Measurements from ENCODE around the gene GRIA1.
"Not testable (repeated sequence)": the region's sequence is repeated elsewhere in the genome, so short reads cannot be mapped to it uniquely, and the experiment has no call there.

GRIA1 gene

DNA sequence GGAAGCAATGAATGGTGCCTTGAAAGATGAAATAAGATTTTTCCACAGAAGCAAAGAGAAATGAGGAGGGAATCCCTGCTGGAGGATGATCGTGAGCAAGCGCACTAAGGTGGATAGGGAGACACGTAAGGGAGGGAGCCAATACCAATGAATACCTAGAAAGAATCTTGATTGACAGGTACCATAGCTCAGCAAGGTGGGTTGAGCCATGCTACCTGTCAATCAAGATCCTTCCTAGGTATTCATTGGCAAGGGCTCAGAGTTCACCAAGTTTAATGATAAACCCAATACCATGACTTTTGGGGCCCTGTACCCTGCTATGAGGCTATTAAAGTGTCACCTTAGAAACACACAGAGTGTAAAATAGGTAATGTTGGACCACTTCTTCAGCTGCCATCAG is 226.8 kb downstream of the GRIA1 start:
- no peak for DNase-seq (ENCODE audit: low read depth)

DNA sequence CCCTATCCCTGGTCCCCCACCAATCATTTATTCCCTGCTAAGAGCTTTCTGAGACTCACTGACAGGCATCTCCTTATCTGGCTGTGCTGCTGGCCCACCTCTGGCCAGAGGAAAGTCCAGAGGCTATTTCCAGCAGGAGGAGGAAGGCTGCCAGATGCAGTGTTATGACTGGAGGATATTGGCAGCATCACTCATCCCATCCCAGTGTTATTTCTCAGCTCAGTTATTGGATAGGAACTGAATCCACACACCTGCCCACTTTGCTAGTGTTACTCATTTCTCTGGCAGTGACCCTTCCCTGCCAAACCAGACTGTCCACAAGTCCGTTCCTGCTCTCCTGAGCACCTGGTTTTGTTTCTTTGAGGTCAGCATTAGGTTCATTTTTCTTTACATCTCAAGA is 228.2 kb downstream of the GRIA1 start:
- DNase-seq (ENCODE audit: low read depth): no peak

DNA sequence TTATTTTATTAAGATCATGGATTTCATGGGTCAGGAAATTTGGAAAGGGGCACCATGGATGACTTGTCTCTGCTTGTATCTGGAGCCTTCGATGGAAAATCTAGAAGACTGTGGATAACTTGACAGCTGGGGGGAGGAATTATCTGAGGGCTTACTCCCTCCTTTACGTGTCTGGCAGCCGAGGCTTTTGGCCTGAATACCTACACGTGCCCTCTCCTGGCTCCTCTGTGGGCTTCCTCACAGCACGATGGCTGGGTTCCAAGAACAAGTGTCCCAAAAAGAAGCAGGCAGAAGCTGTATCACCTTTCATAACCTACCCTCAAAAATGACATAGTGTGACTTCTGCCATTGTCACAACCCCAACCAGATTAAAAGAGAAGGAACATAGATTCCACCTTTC is 228.9 kb downstream of the GRIA1 start:
- DNase-seq (ENCODE audit: low read depth): no peak

DNA sequence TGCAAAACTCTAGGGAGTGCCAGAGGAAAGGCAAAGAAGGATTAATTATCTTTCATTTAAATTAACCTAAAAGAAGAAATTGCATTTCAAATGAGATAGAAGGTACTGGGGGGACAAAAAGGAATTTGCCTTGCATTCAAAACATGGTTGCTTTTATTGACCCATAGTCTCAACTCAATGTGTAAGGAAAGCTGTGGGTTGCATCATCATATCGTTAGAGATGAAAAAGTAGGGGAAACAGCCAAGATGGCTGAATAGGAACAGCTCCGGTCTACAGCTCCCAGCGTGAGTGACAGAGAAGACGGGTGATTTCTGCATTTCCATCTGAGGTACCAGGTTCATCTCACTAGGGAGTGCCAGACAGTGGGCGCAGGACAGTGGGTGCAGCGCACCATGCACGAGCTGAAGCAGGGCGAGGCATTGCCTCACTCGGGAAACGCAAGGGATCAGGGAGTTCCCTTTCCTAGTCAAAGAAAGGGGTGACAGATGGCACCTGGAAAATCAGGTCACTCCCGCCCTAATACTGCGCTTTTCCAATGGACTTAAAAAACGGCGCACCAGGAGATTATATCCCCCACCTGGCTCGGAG is 232.6 kb downstream of the GRIA1 start:
- not testable (repeated sequence) for DNase-seq (ENCODE audit: low read depth)

DNA sequence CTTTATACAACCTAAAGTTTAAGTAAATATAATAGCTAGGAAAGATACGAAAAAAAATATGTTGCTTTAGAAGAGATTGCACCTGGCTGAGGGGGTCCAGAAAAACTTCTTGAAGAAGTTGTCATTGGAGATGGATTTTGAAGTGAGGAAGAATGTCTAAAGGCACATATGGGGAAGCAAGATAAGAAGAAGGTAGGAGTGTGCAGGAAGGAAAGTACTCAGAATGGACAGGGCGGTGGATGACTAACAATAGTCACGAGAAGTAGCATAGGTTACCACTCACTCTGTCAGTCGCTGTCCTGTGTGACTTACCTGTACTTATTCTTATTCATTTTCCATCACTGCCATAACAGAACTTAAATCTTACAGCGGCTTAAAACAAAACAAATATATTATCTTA is 251.6 kb downstream of the GRIA1 start:
- DNase-seq (ENCODE audit: low read depth): no peak

DNA sequence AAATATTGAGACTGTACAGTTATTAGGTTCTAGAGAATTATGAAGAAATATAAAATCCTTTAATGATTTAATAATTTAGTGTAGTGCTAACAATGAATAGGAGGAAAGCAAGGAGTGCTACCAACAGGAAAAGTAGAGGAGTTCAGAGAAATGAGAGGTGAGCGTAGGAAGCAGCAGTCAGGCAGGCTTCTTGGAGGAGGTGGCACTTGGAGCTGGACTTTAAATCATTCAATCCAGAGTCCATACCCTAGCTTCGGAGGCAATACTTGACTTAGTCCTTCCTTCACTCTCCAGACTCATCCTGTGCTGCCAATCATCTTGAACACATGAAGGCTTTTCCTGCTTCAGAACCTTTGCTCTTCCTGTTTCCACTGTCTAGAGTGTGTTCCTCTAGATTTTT is 254.3 kb downstream of the GRIA1 start:
- no peak for DNase-seq (ENCODE audit: low read depth)

DNA sequence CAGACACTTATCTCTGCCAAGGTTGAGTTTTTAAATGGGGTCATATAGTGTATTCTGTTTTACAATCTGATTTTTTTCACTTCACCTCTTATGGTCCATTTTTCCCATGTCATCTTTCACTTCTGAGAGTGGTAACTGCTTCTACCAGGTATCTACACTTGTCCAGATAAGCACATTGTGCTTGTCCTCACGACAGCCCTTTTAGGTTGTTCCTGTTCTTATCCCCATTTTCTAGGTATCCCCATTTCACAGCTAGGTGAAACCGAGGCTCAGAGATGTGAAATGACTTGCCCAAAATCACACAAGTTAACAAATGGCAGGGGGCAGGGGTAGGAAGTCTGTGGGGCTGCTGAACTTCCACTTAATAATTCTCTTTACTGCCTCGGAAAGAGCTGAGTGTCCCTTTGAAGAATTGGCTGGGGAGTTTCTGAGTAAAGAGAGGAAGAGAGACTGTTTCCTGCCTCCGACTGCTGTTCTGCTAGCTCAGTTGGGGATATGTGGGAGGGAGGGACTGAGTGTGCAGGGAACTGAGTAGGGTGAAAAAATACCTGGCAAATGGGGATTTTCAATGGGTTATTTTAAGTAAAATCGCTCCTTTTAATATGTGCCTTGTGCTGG is 255.4 kb downstream of the GRIA1 start:
- no peak for DNase-seq (ENCODE audit: low read depth)

DNA sequence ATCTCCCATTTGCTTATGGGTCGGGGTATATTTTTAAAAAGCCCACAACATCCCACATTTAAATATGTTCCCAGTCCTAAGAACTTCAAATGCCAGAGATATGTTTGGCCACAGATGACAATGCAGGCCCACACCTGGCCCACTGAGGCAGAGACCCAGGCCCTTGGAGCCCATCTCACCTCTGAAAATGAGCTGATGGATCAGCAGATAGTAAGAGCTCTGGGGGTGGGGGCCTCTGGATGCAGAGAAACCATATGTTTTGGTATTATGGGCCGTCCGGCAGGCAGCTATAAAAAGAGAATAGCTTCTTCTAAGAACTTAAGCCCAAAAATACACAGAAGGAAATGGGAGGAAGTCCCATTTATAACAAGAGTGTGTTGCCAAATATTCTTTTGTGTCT is 256.0 kb downstream of the GRIA1 start:
- DNase-seq (ENCODE audit: low read depth): no peak

DNA sequence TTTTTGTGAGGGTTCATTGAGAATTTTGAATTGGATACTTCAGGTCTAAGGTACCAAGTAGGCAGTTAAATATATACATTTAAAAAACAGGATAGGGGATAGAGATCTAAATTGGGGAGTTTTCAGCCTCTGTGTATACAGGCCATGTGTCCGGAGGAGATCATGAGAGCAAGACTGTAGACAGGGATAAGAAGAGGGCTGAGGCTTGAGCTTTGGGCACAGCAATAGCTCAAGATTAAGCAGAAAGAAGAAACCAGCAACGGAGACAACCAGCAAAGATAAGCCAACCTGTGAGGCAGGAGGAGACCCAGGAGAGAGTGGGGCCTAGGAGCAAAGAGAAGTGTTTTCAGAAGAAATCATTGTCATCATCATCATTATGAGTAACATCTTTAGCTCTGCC is 258.4 kb downstream of the GRIA1 start:
- no peak for DNase-seq (ENCODE audit: low read depth)

DNA sequence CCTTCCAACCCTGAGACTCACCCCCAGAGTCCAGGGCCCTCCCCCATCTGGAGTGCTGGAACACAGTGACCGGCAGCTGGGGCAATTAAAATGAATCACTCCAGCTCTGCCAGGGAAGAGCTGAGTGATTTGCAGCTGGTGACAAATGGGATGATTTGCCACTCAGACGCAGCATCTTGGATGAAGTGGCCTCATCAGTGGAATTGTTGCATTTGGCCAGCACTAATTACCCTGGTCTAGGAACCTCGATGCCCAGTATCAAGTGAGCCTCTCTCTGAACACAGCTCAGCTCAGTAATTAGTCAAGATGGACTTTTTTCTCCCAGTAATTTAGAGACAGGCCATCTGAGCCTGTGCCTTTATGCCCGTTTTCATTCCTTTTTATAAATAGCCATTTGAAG is 259.5 kb downstream of the GRIA1 start:
- DNase-seq (ENCODE audit: low read depth): no peak

DNA sequence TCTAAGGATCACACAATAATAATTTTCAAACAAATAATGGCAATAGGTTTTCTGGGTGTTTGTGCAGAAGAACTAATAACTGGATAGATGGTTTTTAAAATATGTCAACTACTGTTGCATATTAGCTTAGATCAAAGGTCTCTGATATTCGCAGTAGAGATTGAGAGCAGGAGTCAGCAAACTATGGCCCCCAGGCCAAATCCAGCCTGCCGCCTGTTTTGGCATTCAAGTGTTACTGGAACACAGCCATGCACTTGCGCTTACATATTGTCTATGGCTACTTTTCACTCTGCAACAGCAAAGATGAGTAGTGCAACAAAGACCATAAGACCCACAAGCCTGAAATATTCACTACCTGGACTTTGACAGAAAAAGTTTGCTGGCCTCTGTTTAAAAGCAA is 260.8 kb downstream of the GRIA1 start:
- DNase-seq (ENCODE audit: low read depth): no peak

DNA sequence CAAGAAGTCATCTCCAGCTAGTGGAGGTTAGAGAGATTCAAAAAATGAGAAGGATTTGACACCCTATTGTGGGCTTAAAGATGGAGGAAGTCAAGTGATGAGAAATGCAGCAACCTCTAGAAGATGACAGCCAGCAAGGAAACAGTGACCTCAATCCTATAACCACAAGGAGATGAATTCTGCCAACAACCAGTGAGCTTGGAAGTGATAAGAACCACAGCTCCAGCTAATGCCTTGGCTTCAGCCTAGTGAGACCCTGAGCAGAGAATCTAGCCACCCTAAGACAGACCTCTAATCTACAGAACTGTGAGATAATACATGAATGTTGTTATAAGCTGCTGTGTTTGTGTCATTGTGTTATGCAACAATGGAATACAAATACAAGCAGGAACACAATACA is 262.4 kb downstream of the GRIA1 start:
- DNase-seq (ENCODE audit: low read depth): no peak

DNA sequence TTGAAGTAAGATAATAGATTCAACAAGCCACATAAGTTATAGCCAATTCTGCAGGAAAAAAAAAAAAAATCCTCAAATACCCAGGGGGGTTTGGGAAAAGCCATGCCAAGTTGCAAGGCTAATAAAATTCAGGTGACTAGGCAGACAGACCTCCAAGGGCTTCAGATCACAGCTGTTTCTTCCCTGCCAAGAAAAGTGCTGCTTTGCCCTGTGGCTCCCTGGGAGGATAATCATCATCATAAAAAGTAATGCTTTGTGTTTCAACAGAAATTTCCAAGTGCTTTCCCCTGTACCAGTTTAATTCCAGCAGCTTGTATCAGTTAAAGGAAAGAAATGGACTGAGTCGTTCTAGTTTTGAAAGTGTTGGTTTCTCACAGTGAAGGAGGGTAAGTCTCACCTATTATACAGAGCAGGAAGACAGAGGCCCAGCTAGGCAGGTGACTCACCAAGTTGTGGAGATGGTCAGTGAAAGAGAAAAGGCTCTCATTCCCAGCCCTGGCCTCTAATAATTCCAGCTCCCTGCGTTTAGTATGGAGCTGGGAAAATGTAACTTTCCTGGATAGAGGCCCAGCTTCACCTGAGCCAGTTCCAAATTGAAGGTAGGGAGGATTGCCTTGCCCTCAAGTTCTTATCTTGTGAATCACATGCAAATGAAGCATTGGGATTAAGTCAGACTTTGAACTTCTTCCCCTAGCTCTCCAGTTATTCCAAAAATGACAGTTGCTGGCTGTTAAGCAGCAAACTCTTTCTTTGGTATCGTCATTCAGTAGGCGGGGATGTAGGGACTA is 263.4 kb downstream of the GRIA1 start:
- DNase-seq (ENCODE audit: low read depth): no peak

DNA sequence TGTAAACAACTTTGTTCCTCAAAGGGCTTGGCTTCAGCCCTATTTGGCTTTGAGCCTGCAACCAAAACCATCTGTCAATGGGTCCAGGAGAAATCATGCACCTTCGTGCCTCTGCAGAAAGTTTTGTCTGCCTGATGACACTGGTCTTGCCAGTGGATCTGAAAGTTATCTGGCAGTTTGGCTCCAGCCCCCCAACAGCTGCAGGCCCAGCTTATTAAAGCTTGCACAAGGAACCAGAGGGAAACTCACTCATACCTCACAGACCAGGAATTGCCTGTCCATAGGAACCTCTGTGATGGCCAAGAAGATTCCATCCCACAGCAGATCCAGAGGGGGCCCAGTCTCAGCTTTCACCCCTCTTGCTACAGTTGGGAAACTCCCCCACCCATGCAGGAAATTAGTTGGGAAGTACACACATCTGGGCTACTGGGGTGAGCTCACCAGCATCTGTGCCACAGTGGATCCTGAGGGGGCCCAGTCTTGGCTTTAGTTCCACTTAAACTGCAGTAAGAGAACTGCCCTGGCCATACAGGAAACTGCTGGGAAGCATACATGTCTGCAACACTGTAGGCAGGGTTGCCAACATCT is 265.5 kb downstream of the GRIA1 start:
- no peak for DNase-seq (ENCODE audit: low read depth)

DNA sequence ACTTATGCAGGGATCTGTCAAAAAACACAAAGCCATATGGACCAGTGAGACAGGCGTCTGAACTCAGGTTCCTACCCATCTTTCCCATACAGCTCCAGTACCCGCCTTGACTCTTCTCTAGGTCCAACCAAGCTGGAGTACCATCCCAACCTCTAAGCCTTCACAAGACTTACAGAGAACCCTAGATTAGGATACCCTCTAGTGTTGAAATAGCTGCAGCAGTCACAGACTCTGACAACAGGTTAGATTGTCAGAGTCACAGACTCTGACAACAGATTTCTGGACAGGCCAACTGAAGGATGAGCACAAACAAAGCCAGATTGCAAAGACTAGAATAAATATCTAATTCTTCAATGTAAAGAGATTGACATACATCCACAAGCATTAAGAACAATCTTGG is 266.1 kb downstream of the GRIA1 start:
- DNase-seq (ENCODE audit: low read depth): no peak

DNA sequence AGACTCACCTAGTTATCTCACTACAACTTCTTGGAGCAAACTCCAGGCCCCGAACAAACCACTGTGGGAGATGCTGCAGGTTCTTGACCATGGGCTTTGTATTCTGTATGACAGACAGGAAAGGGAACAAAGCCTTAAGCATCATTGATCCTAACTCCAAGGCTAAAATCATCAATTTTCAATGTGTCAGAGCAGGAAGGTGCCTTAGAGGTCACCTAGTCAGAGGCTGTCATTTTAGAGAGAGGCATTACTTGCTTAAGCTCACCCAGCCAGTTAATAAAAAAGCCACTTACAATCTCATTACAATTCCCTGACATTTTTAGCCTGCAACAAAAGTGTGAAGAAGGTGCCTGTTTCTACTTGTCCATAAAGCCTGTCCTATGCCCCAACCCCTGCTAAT is 275.5 kb downstream of the GRIA1 start:
- no peak for DNase-seq (ENCODE audit: low read depth)

DNA sequence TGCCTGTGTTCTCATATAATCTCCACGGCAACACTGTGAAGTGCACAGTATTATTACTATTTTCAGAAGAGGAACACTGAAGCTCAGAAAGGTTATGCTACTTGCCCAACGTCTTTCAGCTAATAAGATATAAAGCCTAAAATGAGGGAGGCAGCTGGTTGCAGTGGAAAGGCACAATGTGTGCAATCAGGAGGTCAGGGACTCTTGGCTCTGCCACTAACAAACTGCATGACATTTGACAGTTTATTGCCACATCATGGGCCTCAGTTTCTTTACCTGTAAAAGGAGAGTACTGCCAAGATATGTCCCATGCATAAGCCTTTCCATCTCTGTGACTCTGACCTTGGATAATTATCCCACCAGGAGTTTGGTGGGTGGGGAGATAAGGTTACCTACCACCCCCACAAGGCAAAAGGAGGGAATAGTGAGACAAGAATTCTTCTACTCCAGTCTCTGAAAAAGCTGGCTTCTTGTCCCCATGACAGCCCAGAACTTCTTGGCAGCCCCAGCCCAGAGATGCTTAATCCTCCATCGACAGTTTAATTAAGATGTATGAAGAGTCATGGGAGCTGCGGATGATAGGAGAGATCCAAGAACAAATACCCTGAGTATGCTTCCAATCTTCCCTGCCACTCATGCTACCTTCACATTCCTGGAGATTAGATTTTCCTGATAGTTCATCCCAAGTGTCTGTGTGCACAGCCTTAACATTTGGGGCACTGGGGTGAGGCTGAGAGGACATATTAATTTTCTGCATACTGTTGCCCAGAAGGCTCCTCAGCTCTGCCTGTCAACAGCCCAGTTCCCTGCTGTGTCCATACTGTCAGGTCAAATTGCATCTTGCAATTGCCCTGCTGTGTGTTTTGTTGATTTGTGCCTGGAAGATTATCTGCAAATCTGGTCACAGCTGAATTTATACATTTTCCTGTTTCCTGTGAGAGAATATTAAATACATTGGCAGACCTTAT is 277.0 kb downstream of the GRIA1 start:
- DNase-seq (ENCODE audit: low read depth): no peak

DNA sequence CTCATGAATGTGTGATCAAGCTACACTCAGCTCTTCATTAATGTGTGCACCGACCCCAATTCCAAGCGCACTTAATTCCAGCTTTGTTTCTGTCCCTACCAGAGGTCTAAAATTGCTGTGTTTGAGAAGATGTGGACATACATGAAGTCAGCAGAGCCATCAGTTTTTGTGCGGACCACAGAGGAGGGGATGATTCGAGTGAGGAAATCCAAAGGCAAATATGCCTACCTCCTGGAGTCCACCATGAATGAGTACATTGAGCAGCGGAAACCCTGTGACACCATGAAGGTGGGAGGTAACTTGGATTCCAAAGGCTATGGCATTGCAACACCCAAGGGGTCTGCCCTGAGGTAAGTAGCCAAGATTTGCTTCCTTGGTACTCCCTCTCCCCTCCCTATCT is 279.6 kb downstream of the GRIA1 start:
- DNase-seq (ENCODE audit: low read depth): no peak

DNA sequence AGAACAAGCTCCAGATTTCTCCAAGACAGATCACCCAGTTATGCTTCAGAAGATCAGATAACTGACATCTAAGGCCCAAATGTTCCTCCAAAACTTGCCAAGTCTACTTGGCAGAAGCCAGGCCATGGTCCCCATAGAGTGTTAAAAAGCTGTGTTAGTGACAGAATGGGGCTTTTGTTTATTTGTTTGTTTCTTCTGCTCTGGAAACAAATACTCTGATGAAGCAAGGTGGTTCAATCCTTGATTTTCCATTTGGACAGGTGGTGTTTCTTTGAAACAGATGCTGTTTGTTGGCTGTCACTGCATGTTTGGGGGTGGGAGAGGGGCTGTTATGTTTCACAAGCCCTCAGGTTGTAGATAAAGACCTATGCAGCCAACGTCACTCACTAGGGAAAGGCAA is 284.2 kb downstream of the GRIA1 start:
- no peak for DNase-seq (ENCODE audit: low read depth)

DNA sequence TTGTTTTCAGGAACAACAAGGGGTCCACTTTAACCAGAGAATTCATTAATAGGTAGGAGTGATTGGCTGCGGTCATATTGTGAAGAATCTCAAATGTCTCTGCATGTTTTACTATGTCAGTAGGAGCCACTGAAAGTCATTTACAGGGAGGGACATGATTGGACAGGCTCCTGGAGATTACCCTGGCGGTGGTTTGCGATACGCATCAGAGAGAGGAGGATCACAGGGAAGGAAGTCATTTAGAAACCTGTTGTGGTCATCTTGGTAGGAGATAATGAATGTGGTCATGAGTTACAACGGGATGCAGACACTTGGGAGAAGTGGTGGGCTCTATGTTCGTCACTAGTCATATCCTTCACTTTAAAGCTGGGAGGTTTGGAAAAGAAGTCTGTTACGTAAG is 285.5 kb downstream of the GRIA1 start:
- DNase-seq (ENCODE audit: low read depth): no peak

DNA sequence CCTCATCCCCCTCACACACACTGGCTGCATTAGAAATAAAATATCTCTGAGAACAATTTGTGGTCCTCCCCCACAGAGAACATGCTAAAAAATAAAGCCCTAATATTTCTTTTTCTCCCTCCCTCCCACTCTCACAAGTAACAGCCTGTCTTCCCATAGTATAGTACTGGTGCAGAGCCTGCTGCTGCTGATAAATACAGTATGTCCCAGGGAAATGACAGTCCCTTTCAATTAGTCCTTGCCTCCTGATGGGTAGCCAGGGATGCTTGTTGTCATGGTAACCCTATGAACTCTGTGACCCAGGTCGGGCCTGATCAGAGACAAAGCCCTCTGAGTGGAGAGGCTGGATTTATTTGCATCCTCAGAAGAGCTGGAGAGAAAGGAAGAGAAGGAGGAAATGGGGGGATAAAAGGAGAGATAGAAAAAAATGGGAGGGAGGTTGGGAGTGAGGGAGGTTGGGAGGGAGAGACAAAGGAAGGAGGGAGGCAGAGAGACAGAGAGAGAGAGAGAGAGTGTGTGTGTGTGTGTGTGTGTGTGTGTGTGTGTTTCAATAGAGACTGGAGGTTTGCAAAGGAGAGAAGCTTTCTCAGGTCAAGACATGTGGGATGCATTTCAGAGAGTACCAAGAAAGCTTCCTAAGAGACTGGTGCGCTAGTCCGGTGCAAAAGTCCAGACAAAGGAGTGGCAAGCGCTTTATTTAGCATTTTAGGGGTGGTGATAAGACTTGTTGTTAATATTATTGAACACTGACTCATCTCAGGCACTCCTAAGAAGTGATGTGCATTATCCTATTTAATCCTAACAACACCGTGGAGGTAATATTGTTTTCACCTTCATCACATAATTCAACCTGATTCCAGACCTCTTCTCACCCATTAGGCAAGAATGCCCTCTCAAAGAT is 287.5 kb downstream of the GRIA1 start:
- no peak for DNase-seq (ENCODE audit: low read depth)

Data from fibroblast of gingiva (primary cell).